Activated CD4-positive, alpha-beta T cell treated with anti-CD3 and anti-CD28 coated beads, Interleukin-2, amount 50 U/mL, for 1 hour (primary cell): ENCODE results near the gene PDE9A.
A peak's percentile ranks its signal among the peaks of the same experiment; 100 is the strongest.

Experiments
- DNase-seq: peaks from one replicate; pipeline ENCODE4 v3.0.0-alpha.2; 2020

Gene PDE9A

GRCh38 chr21:42745511-42746239 lies 92.3 kb downstream of the PDE9A start:
- no peak for DNase-seq

- no peak for DNase-seq
These were observed 92.8 kb downstream of the PDE9A start for GRCh38 chr21:42746240-42746592.

GRCh38 chr21:42746593-42747275 lies 93.3 kb downstream of the PDE9A start:
- DNase-seq, result peak; percentile 45

- DNase-seq, result no peak
These were observed 93.9 kb downstream of the PDE9A start for GRCh38 chr21:42747276-42747701.

- DNase-seq, result no peak
These were observed 94.4 kb downstream of the PDE9A start for GRCh38 chr21:42747746-42748351.

DNA sequence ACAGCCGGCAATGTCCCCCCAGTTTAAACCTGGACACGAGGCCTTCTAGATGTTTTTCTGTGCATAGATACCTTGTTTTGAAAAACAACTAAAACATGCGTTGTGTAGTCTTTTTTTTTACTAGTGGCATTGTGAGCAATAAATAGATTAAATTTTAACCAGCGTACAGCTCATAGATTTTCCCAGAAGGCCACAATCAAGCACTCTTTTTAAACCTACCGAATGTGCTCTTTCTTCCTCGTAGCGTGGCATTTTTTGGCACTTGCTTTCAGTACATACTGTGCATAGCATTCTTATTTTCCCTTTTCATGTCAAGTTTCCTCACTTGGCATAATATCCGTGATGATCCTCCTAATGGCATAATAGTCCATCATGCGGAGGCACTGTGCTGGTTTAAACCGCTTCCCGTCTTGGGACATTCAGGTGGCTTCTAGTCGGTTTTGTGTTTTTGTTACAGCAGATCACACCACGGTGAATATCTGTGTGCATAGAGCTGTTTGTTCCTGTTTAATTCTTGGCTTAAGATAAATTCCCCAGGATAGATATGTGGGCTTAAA lies 95.3 kb downstream of the PDE9A start:
- DNase-seq, result no peak

- DNase-seq, result no peak
These were observed 97.5 kb downstream of the PDE9A start for GRCh38 chr21:42750737-42751530.

DNA sequence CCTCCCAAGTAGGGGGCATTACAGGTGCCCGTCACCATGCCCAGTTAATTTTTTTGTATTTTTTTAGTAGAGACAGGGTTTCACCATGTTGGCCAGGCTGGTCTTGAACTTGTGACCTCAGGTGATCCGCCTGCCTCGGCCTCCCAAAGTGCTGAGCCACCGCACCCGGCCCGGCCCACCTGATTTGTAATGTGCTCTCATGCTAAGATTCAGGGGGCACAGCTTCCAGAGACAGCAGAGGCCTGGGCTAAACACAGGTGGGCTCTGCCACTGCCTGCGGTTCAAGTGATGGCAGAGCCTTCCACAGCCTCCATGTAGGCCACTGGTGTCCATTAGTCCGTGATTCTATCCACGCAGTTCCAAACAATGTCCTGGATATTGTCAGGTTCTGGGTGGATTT lies 98.4 kb downstream of the PDE9A start:
- no peak for DNase-seq

- DNase-seq, result no peak
These were observed 100.4 kb downstream of the PDE9A start for GRCh38 chr21:42753804-42754203.

DNA sequence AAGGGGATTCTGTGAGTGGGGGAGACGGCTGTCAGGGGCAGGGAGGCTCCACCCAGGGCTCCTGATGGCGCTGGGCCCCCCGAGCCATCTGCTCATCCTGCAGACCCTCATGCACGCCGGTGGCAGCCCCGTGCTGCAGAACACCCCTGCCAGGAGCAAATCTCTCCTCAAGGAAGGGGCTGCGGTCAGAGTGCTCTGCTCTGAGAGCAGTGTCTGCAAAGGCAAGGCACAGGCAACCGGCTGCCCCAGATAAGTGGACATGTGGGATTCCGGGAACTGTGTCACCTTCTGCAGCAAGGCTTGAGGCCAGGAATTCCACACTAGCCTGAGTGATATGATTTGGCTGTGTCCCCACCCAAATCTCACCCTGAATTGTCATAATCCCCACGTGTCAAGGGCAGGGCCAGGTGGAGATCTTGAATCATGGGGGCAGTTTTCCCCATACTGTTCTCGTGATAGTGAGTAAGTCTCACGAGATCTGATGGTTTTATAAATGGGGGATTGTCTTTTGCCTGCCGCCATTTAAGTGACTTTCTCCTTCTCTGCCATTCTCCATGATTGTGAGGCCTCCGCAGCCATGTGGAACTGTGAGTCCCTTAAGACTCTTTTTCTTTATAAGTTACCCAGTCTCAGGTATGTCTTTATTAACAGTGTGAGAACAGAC lies 101.0 kb downstream of the PDE9A start:
- DNase-seq, result no peak

DNA sequence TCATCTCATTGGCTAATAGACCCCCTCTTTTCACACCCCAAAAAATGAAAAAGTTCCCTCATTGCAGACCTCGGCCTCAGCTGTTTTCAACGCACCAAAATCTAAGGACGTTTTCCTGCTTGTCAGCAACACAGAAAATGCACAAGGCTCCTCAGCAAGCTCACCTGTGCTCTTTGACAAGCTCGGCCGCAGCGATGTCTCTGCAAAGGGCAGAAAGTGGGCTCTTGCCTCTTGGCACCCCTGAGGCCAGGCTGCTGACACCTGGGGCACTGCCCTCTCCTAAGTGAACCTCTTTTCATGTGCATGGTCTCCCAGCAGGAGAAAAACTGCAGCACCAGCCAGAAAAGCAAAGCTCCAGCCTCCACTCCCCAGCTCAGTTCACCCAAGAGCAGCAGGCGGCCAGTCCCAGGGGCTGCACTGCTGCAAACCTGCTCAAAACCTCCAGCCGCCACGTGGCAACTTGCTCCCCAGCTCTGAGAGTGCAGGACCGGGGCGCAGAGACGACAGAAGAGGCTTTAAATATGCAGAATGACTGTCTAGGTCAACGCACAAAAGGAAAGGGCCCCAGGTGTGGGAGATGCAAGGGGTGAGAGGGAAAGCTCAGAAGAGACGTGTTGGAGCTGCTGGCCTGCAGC lies 101.7 kb downstream of the PDE9A start:
- no peak for DNase-seq

DNA sequence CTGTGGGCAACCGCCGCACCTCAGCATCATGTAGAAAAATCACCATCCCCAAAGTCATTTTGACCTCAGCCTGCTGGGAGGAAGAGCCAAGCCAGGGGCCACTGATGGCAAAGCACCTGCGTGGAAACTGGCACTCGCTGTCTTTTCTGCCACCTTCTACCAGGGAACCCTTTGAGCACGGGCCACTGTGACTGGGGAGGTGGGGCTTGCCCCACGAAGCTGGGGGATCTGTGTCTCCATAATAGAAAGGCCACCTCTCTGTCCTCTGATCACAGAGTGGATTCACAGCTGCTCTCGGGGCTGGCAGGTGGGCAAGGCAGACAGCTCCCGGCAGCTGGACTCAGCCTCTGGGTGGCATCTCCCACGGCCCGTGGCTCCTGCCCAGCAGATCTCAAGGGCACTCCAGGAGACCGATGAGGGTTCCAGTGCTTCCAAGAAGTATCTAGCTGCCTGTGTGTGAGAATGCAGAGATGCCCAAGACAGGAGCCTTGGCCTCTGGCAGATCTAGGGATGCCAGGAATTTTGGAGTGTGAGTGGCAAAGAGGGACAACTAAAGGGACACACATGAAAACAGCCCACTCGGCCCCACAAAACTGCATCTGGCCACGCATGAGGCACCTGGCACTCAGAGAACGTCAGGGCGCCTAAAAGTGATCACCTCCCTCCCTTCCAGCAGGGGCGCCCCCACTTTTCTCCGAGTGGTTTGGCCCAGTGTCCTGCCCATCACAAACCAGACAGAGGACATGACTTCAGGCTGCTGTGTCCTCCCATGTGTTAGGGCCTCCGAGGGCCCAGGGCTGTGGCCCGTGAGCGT lies 102.6 kb downstream of the PDE9A start:
- DNase-seq, result no peak

DNA sequence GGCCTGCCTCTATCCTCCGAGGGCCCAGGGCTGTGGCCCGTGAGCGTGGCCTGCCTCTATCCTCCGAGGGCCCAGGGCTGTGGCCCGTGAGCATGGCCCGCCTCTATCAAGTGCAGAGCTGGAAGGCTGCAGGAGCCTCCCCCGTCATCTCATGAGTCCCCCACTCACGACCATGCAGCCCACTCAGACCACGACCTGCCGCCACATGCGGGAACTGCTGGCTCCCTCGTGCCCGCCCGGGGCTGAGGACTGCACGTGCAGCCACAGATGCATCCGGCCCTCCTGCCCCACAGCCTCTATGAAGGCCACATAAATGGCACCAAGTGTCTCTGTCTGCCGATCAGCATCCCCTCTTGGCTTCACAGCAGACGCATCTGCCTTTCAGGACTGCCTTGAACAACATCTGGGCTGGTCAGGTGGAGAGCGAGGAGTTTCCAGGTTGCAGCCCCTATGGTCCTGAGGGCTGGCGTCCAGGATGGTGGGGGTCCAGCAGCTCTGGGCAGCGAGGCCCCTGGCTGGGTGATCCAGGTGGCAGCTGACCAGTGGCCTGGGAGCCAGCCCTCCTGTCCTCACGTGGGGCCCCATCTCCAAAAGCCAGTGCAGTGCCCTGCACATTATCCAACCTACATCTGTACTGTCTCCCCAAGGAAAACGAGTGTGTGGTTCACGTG lies 103.3 kb downstream of the PDE9A start:
- no peak for DNase-seq

DNA sequence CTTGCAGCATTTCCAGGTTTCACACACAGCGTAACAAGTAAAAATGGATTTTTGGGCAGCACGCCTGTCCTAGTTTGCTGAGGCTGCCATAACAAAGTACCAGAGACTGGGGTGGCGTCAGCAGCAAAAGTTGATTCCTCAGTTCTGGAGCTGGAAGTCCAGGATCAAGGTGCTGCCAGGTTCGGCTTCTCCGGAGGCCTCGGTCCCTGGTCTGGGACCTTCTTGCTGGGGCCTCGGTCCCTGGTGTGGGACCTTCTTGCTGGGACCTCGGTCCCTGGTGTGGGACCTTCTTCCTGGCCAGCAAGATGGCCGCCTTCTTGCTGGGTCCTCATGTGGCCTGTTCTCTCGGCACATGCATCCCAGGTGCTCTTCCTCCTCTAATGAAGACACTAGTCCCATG lies 104.0 kb downstream of the PDE9A start:
- no peak for DNase-seq

- no peak for DNase-seq
These were observed 104.6 kb downstream of the PDE9A start for GRCh38 chr21:42757826-42758655.

DNA sequence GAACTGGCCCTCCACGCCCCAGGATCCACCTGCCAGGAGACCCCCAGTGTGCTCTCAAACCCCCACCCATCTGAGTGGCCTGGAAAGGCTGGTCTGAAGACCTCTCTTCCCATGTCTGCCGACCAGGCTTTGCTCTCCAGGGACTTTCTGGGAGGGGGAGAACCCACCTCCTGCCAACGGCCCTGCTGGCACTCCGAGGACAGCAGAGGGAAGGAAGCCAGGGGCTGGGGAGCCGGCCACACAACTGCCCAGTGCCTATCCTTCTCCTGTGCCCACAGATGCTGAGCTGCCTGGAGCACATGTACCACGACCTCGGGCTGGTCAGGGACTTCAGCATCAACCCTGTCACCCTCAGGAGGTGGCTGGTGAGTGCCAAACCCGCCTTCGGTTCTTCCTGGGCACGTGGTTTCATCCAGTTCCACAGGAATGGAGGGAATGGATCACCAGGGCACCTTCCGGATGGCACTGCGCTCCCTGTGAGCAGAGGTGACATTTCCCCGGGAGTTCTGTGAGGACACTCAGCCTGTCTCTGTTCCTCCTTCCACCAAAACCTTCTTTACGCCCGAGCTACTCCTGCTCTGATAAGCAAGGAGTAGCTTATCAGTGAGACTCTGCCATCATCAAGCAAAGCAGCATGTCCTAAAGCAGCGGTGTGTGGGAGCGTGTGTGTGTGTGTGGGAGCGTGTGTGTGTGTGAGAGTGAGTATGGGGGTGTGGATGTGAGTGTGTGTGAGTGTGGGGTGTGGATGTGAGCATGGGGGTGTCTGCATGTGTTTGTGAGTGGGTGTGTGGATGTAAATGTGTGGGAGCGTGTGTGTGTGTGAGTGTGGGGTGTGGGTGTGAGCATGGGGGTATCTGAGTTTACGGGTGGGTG lies 105.5 kb downstream of the PDE9A start:
- no peak for DNase-seq

DNA sequence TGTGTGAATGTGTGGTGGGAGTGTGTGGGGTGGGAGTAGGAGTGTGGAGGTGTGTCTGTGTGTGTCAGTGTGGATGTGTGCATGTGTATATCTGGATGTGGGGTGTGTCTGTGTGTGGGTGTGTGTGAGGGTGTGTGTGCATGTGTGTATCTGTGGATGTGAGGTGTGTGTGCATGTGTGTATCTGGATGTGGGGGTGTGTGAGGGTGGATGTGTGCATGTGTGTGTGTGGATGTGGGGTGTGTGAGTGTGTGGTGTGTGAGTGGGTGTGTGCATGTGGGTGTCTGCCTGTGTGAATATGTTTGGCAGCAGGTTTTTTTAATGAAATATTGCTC lies 106.1 kb downstream of the PDE9A start:
- DNase-seq, result no peak

DNA sequence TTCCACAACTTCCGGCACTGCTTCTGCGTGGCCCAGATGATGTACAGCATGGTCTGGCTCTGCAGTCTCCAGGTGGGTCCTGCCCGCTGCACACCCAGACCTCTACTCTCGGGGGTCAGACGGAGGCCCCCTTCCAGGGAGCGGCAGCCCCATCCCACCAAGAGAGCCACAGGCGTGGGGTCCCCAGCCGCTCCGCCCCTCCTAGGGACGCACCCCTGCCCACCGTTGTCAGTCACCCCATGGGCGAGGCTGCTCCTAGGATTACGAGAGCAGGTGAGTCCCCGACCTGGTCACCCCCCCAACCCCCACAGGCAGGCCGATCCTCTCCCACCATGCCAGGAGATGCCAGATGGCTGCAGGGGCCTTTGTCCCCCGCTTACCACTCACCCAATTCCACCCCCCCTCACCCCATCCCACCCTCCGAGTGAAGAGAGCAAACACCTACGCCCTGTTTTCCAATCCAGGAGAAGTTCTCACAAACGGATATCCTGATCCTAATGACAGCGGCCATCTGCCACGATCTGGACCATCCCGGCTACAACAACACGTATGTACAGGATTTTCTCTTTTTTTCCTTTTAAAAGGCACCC lies 107.0 kb downstream of the PDE9A start:
- DNase-seq, result no peak
